ENCODE data around the gene ZNF148. TPM values are rescaled to one million over a fixed set of nuclear protein-coding genes. Genes with fewer than 3 reads are reported as not detected.

The ZNF148 gene
- total RNA-seq, 1 donor from 2014 or later, result 45.7 TPM

DNA sequence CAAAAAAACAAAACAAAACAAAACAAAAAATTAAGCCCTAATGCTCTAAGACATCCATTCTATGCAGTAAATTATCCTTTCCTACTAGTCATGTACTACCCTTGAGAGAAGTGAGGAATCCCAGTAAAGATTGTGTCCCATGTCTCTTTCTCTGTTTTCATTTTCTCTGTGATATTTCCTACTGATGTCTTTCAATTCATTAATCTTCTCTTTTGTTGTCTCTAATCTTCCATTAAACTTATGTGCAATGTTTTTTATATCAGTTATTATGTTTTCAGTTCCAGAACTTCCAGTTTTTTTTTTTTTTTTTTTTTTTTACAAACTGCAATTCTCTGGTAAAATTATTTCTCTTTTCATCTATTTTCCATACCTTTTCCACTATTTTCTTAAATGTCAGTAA lies 118.5 kb downstream of the ZNF148 start:
- peaks cover 9% of the 10 kb centered on the region for H3K9me3 ChIP-seq (replicated peaks)

DNA sequence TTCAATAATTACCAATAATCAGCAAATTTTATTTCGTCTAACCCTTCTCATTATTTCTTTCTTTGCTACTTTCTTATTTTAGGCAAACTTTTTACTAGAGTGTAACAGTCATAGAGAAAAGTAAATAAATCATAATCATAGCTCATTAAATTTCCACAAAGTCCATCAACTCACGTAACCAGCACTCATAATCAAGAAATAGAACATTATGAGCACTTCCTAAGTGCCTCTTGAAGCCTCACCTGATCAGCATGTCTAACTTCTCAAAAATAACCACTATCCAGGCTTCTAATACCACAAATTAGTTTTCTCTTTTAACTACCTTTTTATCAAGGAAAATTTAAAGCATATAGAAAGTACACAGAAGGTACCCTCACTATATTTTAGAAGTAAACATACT lies 124.2 kb downstream of the ZNF148 start:
- Histone ChIP-seq H3K27me3 (ENCODE audit: low read depth) (no peaks in the 10 kb centered on the region), H3K4me3 (no peak overlapping the region)

More for the DNA sequence above, 118.5 kb downstream of the ZNF148 start:
- no peak for DNase-seq
- no peaks in the 10 kb centered on the region for H3K4me1 ChIP-seq
- TF ChIP-seq, protein P1, sequence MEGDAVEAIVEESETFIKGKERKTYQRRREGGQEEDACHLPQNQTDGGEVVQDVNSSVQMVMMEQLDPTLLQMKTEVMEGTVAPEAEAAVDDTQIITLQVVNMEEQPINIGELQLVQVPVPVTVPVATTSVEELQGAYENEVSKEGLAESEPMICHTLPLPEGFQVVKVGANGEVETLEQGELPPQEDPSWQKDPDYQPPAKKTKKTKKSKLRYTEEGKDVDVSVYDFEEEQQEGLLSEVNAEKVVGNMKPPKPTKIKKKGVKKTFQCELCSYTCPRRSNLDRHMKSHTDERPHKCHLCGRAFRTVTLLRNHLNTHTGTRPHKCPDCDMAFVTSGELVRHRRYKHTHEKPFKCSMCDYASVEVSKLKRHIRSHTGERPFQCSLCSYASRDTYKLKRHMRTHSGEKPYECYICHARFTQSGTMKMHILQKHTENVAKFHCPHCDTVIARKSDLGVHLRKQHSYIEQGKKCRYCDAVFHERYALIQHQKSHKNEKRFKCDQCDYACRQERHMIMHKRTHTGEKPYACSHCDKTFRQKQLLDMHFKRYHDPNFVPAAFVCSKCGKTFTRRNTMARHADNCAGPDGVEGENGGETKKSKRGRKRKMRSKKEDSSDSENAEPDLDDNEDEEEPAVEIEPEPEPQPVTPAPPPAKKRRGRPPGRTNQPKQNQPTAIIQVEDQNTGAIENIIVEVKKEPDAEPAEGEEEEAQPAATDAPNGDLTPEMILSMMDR (IDR thresholded peaks at IDR 0.05; ENCODE audit: borderline replicate concordance), result no peak
- intact Hi-C loops (cut with micrococcal nuclease), result no loop called here
- no peak overlapping the region for H3K27ac ChIP-seq (replicated peaks)
- H3K27me3 ChIP-seq (ENCODE audit: low read depth), result no peaks in the 10 kb centered on the region
- peaks cover 7% of the 10 kb centered on the region for H3K36me3 ChIP-seq
- no peak overlapping the region for H3K4me3 ChIP-seq

DNA sequence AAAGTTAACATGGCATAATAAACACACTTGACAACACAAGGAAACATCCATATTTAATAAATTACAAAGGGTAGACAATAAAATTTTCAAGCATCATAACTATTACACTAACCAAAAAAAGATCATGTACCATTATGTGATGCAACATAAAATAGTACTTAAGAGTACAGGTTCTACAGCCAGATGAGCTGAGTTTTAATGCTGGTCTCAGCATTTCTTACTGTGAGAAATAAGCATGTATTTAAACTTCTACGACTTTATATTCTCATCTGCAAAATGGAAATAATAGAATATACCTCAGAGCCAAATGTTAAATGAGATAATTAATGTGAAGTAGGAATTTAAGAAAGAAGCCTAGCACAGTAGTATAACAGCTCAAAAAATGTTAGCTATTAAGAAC lies 128.9 kb downstream of the ZNF148 start:
- DNase-seq, result no peak
- H3K36me3 ChIP-seq, result no peaks in the 10 kb centered on the region
- TF ChIP-seq, protein P1 (IDR thresholded peaks at IDR 0.05; ENCODE audit: borderline replicate concordance), result no peak
- H3K9me3 ChIP-seq (replicated peaks), result no peaks in the 10 kb centered on the region
- H3K27ac ChIP-seq (replicated peaks), result no peak overlapping the region
- H3K4me3 ChIP-seq, result no peak overlapping the region
- H3K4me1 ChIP-seq, result no peaks in the 10 kb centered on the region
- intact Hi-C loops (cut with micrococcal nuclease), result no loop called here
- no peaks in the 10 kb centered on the region for H3K27me3 ChIP-seq (ENCODE audit: low read depth)

More for the DNA sequence above, 124.2 kb downstream of the ZNF148 start:
- intact Hi-C loops (cut with micrococcal nuclease), result no loop called here
- TF ChIP-seq, protein P1 (IDR thresholded peaks at IDR 0.05; ENCODE audit: borderline replicate concordance), result no peak
- H3K27ac ChIP-seq (replicated peaks), result no peak overlapping the region
- no peaks in the 10 kb centered on the region for H3K36me3 ChIP-seq
- H3K4me1 ChIP-seq, result no peaks in the 10 kb centered on the region
- no peak for DNase-seq
- no peaks in the 10 kb centered on the region for H3K9me3 ChIP-seq (replicated peaks)

DNA sequence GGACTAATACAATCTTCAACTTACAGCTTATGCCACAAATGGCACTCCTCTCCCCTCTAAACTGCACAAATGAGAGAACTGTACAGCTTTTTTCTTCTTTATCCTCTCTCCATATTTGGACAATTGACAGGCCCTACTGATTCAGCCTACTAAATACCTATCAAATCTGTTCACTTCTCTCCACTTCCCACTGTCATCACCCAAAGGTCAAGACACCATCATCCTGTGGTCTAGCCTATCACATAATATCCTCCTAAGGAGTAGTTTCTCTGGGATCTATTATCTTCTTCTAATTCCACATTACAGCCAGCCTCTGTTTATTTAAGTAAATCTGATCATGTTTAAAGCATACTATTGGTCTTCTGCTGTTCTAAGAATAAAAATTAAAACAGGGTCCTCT lies 129.6 kb downstream of the ZNF148 start:
- no peaks in the 10 kb centered on the region for H3K4me1 ChIP-seq
- TF ChIP-seq, protein P1 (IDR thresholded peaks at IDR 0.05; ENCODE audit: borderline replicate concordance), result no peak
- DNase-seq, result no peak
- H3K9me3 ChIP-seq (replicated peaks), result no peaks in the 10 kb centered on the region
- no peaks in the 10 kb centered on the region for H3K36me3 ChIP-seq
- H3K27ac ChIP-seq (replicated peaks), result no peak overlapping the region
- H3K27me3 ChIP-seq (ENCODE audit: low read depth), result no peaks in the 10 kb centered on the region
- no peak overlapping the region for H3K4me3 ChIP-seq
- intact Hi-C loops (cut with micrococcal nuclease), result no loop called here

DNA sequence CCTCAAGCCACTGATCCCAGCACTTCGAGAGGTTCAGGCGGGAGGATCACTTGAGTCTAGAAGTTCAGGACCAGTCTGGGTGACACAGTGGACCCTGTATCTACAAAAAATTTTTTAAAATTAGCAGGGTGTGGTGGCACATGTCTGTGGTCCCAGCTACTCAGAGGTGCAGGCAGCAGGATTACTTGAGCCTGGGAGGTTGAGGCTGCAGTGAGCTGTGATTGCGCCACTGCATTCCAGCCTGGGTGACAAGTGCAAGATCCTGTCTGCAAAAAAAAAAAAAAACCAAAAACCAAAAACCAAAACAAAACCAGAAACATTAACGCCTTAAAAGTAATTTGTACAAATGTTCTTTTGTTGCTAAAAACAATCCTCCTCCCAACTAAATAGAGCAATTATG lies 134.6 kb downstream of the ZNF148 start:
- TF ChIP-seq, protein P1 (IDR thresholded peaks at IDR 0.05; ENCODE audit: borderline replicate concordance), result no peak
- Histone ChIP-seq H3K36me3 (no peaks in the 10 kb centered on the region), H3K27ac (replicated peaks) (no peak overlapping the region), H3K27me3 (ENCODE audit: low read depth) (no peaks in the 10 kb centered on the region), H3K4me1 (no peaks in the 10 kb centered on the region), H3K9me3 (replicated peaks) (no peaks in the 10 kb centered on the region), H3K4me3 (no peak overlapping the region)
- intact Hi-C loops (cut with micrococcal nuclease), result no loop called here
- DNase-seq, result no peak

DNA sequence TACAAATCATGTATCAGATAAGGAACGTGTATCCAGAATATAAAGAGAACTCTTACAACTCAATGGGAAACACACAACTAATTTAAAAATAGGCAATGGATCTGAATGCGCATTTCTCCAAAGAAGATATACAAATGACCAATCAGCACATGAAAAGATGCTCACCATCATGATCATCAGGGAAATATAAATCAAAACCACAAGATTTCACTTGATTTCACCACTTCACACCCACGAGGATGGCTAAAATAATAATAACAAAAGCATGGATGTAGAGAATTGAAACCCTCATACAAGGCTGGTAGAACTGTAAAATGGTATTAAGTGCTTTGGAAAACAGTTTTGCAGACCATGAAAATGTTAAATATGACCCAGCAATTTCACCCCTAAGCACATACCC lies 135.9 kb downstream of the ZNF148 start:
- TF ChIP-seq, protein P1 (IDR thresholded peaks at IDR 0.05; ENCODE audit: borderline replicate concordance), result no peak
- Histone ChIP-seq H3K4me1 (no peaks in the 10 kb centered on the region), H3K9me3 (replicated peaks) (no peaks in the 10 kb centered on the region), H3K4me3 (no peak overlapping the region), H3K27ac (replicated peaks) (no peak overlapping the region), H3K27me3 (ENCODE audit: low read depth) (no peaks in the 10 kb centered on the region), H3K36me3 (no peaks in the 10 kb centered on the region)
- DNase-seq, result no peak
- intact Hi-C loops (cut with micrococcal nuclease), result no loop called here
